ENCODE data around the gene COPS6.
A peak's percentile ranks its signal among the peaks of the same experiment; 100 is the strongest.

COPS6 gene

GRCh38 chr7:100088621-100089457, at the start of gene COPS6:
Gene COPS6, plus strand, starts transcription at chr7:100088969. Its CDS starts 22 bp downstream, at chr7:100088991.
- POLR2A ChIA-PET: no interaction called here
- CTCF ChIA-PET: interaction anchor here (0.8 to 2.2 kb wide), 4 partner anchors 9 to 109 kb away, joined by 3 to 6 read pairs (median 4); partner anchors contain the start of genes AP4M1 and MCM7
- peak; percentile 89 for DNase-seq (ENCODE audit: extremely low spot score)
- no peak for TF ChIP-seq CTCF (IDR thresholded peaks at IDR 0.05; ENCODE audit: control extremely low read depth, extremely low read depth, low read depth, missing control alignments)

GRCh38 chr7:100040575-100040974, 48.2 kb upstream of the COPS6 start:
- CTCF ChIA-PET: no interaction called here
- no peak for TF ChIP-seq CTCF (IDR thresholded peaks at IDR 0.05; ENCODE audit: control extremely low read depth, extremely low read depth, low read depth, missing control alignments)
- POLR2A ChIA-PET: no interaction called here
- no peak for DNase-seq (ENCODE audit: extremely low spot score)

GRCh38 chr7:100044718-100045117, 44.1 kb upstream of the COPS6 start:
- CTCF ChIA-PET: no interaction called here
- TF ChIP-seq CTCF (IDR thresholded peaks at IDR 0.05; ENCODE audit: control extremely low read depth, extremely low read depth, low read depth, missing control alignments): peak; percentile 20
- POLR2A ChIA-PET: interaction anchor here (0.5 kb wide), 1 partner anchor 29 kb away, joined by 4 read pairs; the partner anchor contains the start of gene ZKSCAN1
- DNase-seq (ENCODE audit: extremely low spot score): peak; percentile 39

GRCh38 chr7:100048680-100049079, 40.1 kb upstream of the COPS6 start:
- ChIA-PET CTCF (interaction anchor here (1.2 to 1.8 kb wide), 3 partner anchors 10 to 26 kb away, joined by 4 to 7 read pairs (median 5); no protein-coding TSS in a partner anchor), POLR2A (no interaction called here)
- DNase-seq (ENCODE audit: extremely low spot score): no peak
- TF ChIP-seq CTCF (IDR thresholded peaks at IDR 0.05; ENCODE audit: control extremely low read depth, extremely low read depth, low read depth, missing control alignments): no peak

DNA sequence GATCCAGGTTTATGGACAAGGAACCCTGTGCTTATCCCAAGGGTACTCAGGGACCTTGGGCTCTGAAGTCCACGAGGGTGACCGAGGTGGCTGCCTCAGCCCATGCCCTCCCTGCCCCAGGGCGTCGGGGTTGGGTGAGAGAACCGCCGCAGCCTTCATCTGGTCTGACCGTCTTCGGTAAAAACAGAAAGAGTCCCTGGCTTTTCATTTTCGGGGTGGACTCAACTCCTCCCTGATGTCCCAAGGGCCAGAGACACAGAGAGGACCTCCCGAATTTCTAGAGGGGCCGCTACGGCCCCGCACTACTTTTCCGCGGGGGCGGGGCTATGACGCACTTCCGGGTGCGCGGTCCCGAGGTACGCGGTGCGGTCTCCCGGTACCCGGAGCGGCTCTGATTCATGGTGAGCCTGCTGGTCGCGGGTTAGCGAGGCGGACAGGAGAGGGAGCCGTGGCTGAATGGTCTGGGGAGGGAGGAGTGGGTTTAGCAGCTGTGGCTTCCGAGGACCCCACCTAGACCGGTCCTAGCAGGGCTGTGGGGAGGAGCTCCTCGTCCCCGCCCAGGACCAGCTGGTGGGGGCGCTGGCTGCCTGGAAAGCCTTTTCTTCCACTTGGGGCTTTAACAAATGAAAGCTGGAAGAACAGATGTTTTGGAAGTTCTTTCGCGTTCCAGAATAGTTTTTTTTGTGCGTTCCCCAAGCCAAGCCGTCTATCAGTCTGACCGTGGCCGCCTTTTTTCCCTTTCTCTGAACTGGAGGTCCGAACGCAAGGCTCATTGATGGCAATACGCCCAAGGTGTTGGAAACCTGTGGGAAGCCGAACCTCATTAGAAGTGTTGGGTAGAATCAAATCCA, 39.1 kb upstream of the COPS6 start, which contains the start of gene ZSCAN21:
TSS of gene ZSCAN21 (plus strand) at position 334 of the 851 bp plus-strand sequence. CDS start 7,233 bp downstream, outside the sequence.
- peak; percentile 32 for TF ChIP-seq CTCF (IDR thresholded peaks at IDR 0.05; ENCODE audit: control extremely low read depth, extremely low read depth, low read depth, missing control alignments)
- ChIA-PET CTCF (interaction anchor here (0.9 to 2.0 kb wide), 9 partner anchors 9 to 168 kb away, joined by 3 to 7 read pairs (median 4); partner anchors contain the start of gene ZNF3), POLR2A (interaction anchor here (1.0 kb wide), 2 partner anchors 10 to 30 kb away, joined by 3 to 4 read pairs; no protein-coding TSS in a partner anchor)
- DNase-seq (ENCODE audit: extremely low spot score): peak; percentile 91

DNA sequence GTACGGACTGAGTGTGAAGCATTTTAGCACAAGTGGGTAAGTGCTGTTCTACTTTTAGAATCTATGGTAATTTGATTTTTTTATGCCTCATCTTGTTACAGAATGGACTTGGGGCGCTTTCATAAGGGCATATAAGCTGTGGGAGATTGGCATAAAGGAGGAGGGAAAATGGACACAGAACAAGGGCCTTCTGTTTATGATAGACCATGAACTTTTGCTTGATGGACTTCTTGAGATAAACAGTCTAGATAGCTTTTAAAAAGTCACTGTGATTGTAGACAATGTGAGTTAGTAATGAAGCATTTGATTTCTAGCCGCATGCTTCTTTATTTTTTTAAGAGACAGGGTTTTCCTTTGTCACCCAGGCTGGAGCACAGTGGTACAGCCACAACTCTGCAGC, 37.2 kb upstream of the COPS6 start:
- POLR2A ChIA-PET: no interaction called here
- no peak for TF ChIP-seq CTCF (IDR thresholded peaks at IDR 0.05; ENCODE audit: control extremely low read depth, extremely low read depth, low read depth, missing control alignments)
- no peak for DNase-seq (ENCODE audit: extremely low spot score)
- CTCF ChIA-PET: interaction anchor here (1.3 to 3.2 kb wide), 6 partner anchors 12 to 133 kb away, joined by 3 to 22 read pairs (median 6); no protein-coding TSS in a partner anchor

Data from GM10248 (cell line).